Pancreas (tissue), 10 donors: Measurements from ENCODE around the gene ALK. TPM values are rescaled to one million over a fixed set of nuclear protein-coding genes. Genes with fewer than 3 reads are reported as not detected.

Experiments
- ATAC-seq, 4 donors: fragments of 200-7000 bp; cut with Tn5 transposase; one replicate each; pipeline versions ENCODE4 v1.8.0 to v1.9.1; 2020; ENCODE audit warnings: mild to moderate bottlenecking in 4 of 4, moderate library complexity in 4 of 4
- DNase-seq, 6 donors: peaks; one replicate each; pipeline ENCODE4 v3.0.0-alpha.2; 2020
- FAIRE-seq: peaks from 2 replicates; lab custom pipeline; 2012; peaks lifted over from hg19 to GRCh38; lab: Jason Lieb, UNC
- H3K27ac ChIP-seq, 4 donors: fragments of 200-600 bp; sonication (generic); 1 replicate in 3 of 4; 2 replicates in 1 of 4; pipeline versions ENCODE4 v1.5.0 to v1.8.0; 2020
- H3K27me3 ChIP-seq, 4 donors: fragments of 200-600 bp; one replicate each; pipeline ENCODE4 v1.8.0; 2021
- H3K36me3 ChIP-seq, 3 donors: fragments of 200-600 bp; sonication (generic) in 1 of 3; one replicate each; pipeline versions ENCODE4 v1.5.0 to v1.8.0; 2020 to 2021
- H3K4me1 ChIP-seq, 3 donors: fragments of 200-600 bp; one replicate each; pipeline ENCODE4 v1.8.0; 2021
- H3K4me3 ChIP-seq, 4 donors: fragments of 200-600 bp; sonication (generic) in 2 of 4; one replicate each; pipeline versions ENCODE4 v1.5.0 to v1.8.0; 2020 to 2021
- H3K9me3 ChIP-seq, 4 donors: fragments of 200-600 bp; one replicate each; pipeline ENCODE4 v1.8.0; 2021
- CTCF ChIP-seq, 4 donors: fragments of 200-600 bp; sonication (generic) in 3 of 4; IDR thresholded peaks; one replicate each; pipeline versions ENCODE4 v1.5.0 to v1.8.0; 2021; ENCODE audit warnings: antibody characterized with exemption in 4 of 4
- WGBS, 2 donors: extraction: QIAGEN DNeasy Blood & Tissue Kit; methylation state at CpG; one replicate each; pipeline ENCODE4 v1.1.7; 2013; 5-methylcytosine and 5-hydroxymethylcytosine counted together
- intact Hi-C, 3 donors: fragments of 100-400 bp; cut with DNase I; formaldehyde crosslinking; loops; one replicate each; pipeline versions ENCODE4 v1.11.1 to v1.14.2; 2022
- polyA plus RNA-seq, 2 donors: library from polyadenylated mRNA; stranded (reverse); fragments of 200-250 nt; gene quantifications; one replicate each; pipeline ENCODE4 v1.2.3, GENCODE V29; 2013
- total RNA-seq, 6 donors: library from RNA; stranded (reverse); fragmentation: NEBNext Ultra II Directional in 4 of 6; extraction: Animal tissue kit (Norgen Biotek cat#: 25700) in 4 of 6; gene quantifications; one replicate each; pipeline versions ENCODE4 v1.2.1 to v1.2.4, GENCODE V29; 2021 to 2023
- donor health status: healthy with polysubstance abuse.
- donor health status: DM: no; HTN: no; CAD: no; lungs with moderate emphysema.
- donor health status: DM: no; HTN: no; CAD: no.
- donor health status: control.
- donor health status: control.
- donor health status: Bipolar disorder and iron deficiency.
- donor health status: DM: yes; HTN: yes; CAD: no.
- donor health status: DM: no; HTN: no; CAD: no.
- donor health status: DM: no; HTN: no; CAD: no.
- donor health status: DM: yes; HTN: yes; CAD: no.

Gene ALK
- total and polyA plus RNA-seq, 8 donors = 0.05 to 0.17 (median 0.09) TPM; not detected in 2

- ATAC-seq (no peak), DNase-seq (no peak), FAIRE-seq (no peak)
- Histone ChIP-seq H3K27me3 (no peaks in the 10 kb centered on the region), H3K4me1 (no peaks in the 10 kb centered on the region), H3K36me3 (no peaks in the 10 kb centered on the region), H3K27ac (no peak overlapping the region), H3K9me3 (no peaks in the 10 kb centered on the region), H3K4me3 (no peak overlapping the region)
- TF ChIP-seq CTCF (IDR thresholded peaks at IDR 0.05) = no peak
- 79 to 81% methylated on average over 8 of the region's 8 CpGs for WGBS, 2 donors
- intact Hi-C loops = no loop called here
Observed at GRCh38 chr2:29650631-29651097, 270.7 kb downstream of the ALK start.

GRCh38 chr2:29644949-29645348, 276.4 kb downstream of the ALK start:
- no peaks in the 10 kb centered on the region for H3K36me3 ChIP-seq
- no peaks in the 10 kb centered on the region for H3K27me3 ChIP-seq
- WGBS, 2 donors = 31 to 61% methylated on average over 1 of the region's 1 CpG
- ATAC-seq (no peak), DNase-seq (no peak), FAIRE-seq (no peak)
- no peak overlapping the region for H3K27ac ChIP-seq
- no peaks in the 10 kb centered on the region for H3K9me3 ChIP-seq
- no peak overlapping the region for H3K4me3 ChIP-seq
- H3K4me1 ChIP-seq = no peaks in the 10 kb centered on the region
- intact Hi-C loops = no loop called here
- TF ChIP-seq CTCF (IDR thresholded peaks at IDR 0.05) = no peak

- intact Hi-C loops = no loop called here
- ATAC-seq (no peak), DNase-seq (no peak), FAIRE-seq (no peak)
- H3K9me3 ChIP-seq = no peaks in the 10 kb centered on the region
- H3K27me3 ChIP-seq = no peaks in the 10 kb centered on the region
- no peaks in the 10 kb centered on the region for H3K4me1 ChIP-seq
- TF ChIP-seq CTCF (IDR thresholded peaks at IDR 0.05) = no peak
- H3K4me3 ChIP-seq = no peak overlapping the region
- no peak overlapping the region for H3K27ac ChIP-seq
- no peaks in the 10 kb centered on the region for H3K36me3 ChIP-seq
Observed at GRCh38 chr2:29643196-29643595, 278.2 kb downstream of the ALK start.

- no peak for FAIRE-seq
- Histone ChIP-seq H3K9me3 (no peaks in the 10 kb centered on the region), H3K36me3 (no peaks in the 10 kb centered on the region), H3K4me3 (no peak overlapping the region), H3K4me1 (no peaks in the 10 kb centered on the region), H3K27me3 (no peaks in the 10 kb centered on the region), H3K27ac (no peak overlapping the region)
- no peak for ATAC-seq
- TF ChIP-seq CTCF (IDR thresholded peaks at IDR 0.05) = no peak
- 78 to 87% methylated on average over 5 of the region's 5 CpGs for WGBS, 2 donors
- intact Hi-C loops = no loop called here
- DNase-seq = no peak
Observed at GRCh38 chr2:29640360-29640759, 281.0 kb downstream of the ALK start.

- DNase-seq (no peak), FAIRE-seq (no peak), ATAC-seq (no peak)
- no peaks in the 10 kb centered on the region for H3K27me3 ChIP-seq
- WGBS, 2 donors = 89 to 94% methylated on average over 2 of the region's 2 CpGs
- H3K9me3 ChIP-seq = no peaks in the 10 kb centered on the region
- no peaks in the 10 kb centered on the region for H3K4me1 ChIP-seq
- TF ChIP-seq CTCF (IDR thresholded peaks at IDR 0.05) = no peak
- intact Hi-C loops = no loop called here
- no peak overlapping the region for H3K4me3 ChIP-seq
- no peak overlapping the region for H3K27ac ChIP-seq
- H3K36me3 ChIP-seq = no peaks in the 10 kb centered on the region
Observed at GRCh38 chr2:29638641-29639040, 282.7 kb downstream of the ALK start.
